HG02642 (cell line): ENCODE data around the gene ZNF136.

Source experiments
- ATAC-seq: cut with Tn5 transposase; IDR thresholded peaks from one replicate; pipeline ENCODE4 v1.9.1; 2021; ENCODE audit warnings: mild to moderate bottlenecking; ENCODE audit not compliant: unreplicated experiment, poor library complexity

ZNF136 gene

GRCh38 chr19:12162882-12163806, at the start of gene ZNF136:
Gene ZNF136, plus strand, starts transcription at chr19:12163096. Its CDS starts 108 bp downstream, at chr19:12163204.
- peak; percentile 93 for ATAC-seq

- ATAC-seq, result no peak
Measured at GRCh38 chr19:12113121-12113520, 49.8 kb upstream of the ZNF136 start.

- ATAC-seq, result no peak
Measured at GRCh38 chr19:12117201-12117970, 45.5 kb upstream of the ZNF136 start.

GRCh38 chr19:12126707-12127106, 36.2 kb upstream of the ZNF136 start:
- ATAC-seq, result no peak

GRCh38 chr19:12133069-12133468, 29.8 kb upstream of the ZNF136 start:
- ATAC-seq, result no peak

- no peak for ATAC-seq
Measured at GRCh38 chr19:12137221-12137940, 25.5 kb upstream of the ZNF136 start.

- no peak for ATAC-seq
Measured at GRCh38 chr19:12139269-12139668, 23.6 kb upstream of the ZNF136 start.

GRCh38 chr19:12139885-12140544, 22.9 kb upstream of the ZNF136 start, which contains the start of gene ZNF20:
Gene ZNF20, minus strand, starts transcription at chr19:12140350. Its CDS starts 168 bp downstream, at chr19:12140182.
- ATAC-seq, result peak; percentile 94

GRCh38 chr19:12140545-12141404, 22.1 kb upstream of the ZNF136 start:
- ATAC-seq, result peak; percentile 11

GRCh38 chr19:12141405-12141736, 21.5 kb upstream of the ZNF136 start:
- ATAC-seq, result no peak

- no peak for ATAC-seq
Measured at GRCh38 chr19:12145348-12145747, 17.5 kb upstream of the ZNF136 start.

- ATAC-seq, result no peak
Measured at GRCh38 chr19:12155324-12155860, 7.5 kb upstream of the ZNF136 start.

GRCh38 chr19:12156223-12157058, 6.5 kb upstream of the ZNF136 start, which contains the start of gene ZNF625:
Gene ZNF625, minus strand, starts transcription at chr19:12156734. Its CDS starts 176 bp downstream, at chr19:12156558.
- ATAC-seq, result peak; percentile 77

GRCh38 chr19:12159773-12160414, 3.0 kb upstream of the ZNF136 start:
- ATAC-seq, result no peak

GRCh38 chr19:12162513-12162881, 399 bp upstream of the ZNF136 start:
- ATAC-seq, result no peak

- no peak for ATAC-seq
Measured at GRCh38 chr19:12163826-12164225, 930 bp downstream of the ZNF136 start.

- ATAC-seq, result no peak
Measured at GRCh38 chr19:12166626-12167025, 3.7 kb downstream of the ZNF136 start.
